Thyroid gland (tissue), 4 donors: ENCODE data around the gene MARCKSL1.

Experiments
- POLR2A ChIP-seq, 2 donors: fragments of 450-650 bp; IDR thresholded peaks; one replicate each; pipeline ENCODE4 v1.6.1; 2017; ENCODE audit warnings: antibody characterized with exemption in 2 of 2, mild to moderate bottlenecking in 2 of 2, moderate library complexity in 1 of 2
- TF ChIP-seq, protein P1 (sequence below), 6 experiments: fragments of 200-600 bp in 3 of 6; fragments of 450-650 bp in 3 of 6; sonication (generic) in 3 of 6; IDR thresholded peaks; one replicate each; pipeline ENCODE4 v1.5.1; 2016 to 2019; ENCODE audit warnings: antibody characterized with exemption in 6 of 6, mild to moderate bottlenecking in 2 of 6, inconsistent platforms in 1 of 6, moderate library complexity in 1 of 6

DNA sequence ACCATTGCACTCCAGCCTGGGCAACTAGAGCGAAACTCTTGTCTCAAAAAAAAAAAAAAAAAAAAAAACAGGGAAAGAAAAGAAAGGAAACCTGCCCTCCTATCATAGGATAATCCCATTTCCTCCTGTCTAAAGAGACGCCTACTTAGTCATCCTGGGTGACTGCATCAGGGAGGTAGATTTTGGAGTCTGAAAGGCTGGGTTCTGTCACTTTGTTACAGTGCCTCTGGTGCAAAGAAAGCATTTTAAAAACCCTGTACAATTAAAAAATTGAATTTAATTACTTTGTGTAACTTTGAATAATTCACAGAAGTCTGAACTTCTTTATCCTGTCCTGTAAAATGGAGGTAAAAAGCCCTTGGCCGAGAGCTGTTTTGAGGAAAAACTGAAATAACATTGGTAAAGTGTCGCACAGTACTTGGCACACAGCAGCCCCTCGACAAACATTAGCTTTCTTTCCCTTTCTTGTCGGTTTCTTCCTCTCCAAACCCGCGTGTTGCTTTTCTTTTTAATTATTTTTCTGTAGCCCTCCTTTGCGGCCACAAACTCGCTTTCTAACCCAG lies 44.8 kb downstream of the MARCKSL1 start:
- TF ChIP-seq, protein P1, sequence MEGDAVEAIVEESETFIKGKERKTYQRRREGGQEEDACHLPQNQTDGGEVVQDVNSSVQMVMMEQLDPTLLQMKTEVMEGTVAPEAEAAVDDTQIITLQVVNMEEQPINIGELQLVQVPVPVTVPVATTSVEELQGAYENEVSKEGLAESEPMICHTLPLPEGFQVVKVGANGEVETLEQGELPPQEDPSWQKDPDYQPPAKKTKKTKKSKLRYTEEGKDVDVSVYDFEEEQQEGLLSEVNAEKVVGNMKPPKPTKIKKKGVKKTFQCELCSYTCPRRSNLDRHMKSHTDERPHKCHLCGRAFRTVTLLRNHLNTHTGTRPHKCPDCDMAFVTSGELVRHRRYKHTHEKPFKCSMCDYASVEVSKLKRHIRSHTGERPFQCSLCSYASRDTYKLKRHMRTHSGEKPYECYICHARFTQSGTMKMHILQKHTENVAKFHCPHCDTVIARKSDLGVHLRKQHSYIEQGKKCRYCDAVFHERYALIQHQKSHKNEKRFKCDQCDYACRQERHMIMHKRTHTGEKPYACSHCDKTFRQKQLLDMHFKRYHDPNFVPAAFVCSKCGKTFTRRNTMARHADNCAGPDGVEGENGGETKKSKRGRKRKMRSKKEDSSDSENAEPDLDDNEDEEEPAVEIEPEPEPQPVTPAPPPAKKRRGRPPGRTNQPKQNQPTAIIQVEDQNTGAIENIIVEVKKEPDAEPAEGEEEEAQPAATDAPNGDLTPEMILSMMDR (IDR thresholded peaks at IDR 0.05): no peak
- no peak for TF ChIP-seq POLR2A (IDR thresholded peaks at IDR 0.05)
